GM18507 (cell line): ENCODE data around the gene KDM2A.

ENCODE experiments used
- DNase-seq: peaks from one replicate; pipeline ENCODE4 v3.0.0; 2011; ENCODE audit warnings: low read depth; ENCODE audit not compliant: insufficient read length; ENCODE audit errors: extremely low spot score
- FAIRE-seq: peaks from 2 replicates; lab custom pipeline; 2011; peaks lifted over from hg19 to GRCh38; lab: Jason Lieb, UNC

KDM2A gene

DNA sequence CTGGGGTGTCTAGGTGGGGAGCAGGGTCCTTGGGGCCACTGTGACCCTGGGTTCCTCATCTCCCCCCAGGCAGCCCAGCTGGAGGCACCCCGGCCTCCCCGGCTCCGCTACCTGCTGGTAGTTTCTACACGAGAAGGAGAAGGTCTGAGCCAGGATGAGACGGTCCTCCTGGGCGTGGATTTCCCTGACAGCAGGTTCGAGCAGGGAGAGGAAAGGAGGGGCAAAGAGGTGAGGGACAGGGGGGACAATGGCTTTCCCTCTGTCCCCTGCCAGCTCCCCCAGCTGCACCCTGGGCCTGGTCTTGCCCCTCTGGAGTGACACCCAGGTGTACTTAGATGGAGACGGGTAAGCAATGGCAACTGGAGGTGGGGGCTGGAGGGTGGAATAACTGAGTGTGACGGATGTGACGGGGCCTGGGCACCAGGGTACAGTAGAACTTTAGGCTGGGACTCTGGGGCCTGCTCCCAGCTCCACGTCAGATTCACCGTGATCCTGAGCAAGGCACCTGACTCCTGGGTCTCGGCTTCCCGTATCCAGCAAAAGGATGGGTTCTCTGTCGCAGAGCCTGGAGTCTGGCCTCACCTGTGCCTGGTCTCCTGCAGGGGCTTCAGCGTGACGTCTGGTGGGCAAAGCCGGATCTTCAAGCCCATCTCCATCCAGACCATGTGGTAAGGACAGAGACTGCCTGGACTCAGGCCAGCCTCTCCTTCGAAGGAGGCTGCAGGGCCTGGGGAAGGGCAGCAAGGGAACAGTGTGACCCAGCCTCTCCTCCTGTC, 187.9 kb downstream of the KDM2A start:
- DNase-seq (no peak), FAIRE-seq (no peak)

DNA sequence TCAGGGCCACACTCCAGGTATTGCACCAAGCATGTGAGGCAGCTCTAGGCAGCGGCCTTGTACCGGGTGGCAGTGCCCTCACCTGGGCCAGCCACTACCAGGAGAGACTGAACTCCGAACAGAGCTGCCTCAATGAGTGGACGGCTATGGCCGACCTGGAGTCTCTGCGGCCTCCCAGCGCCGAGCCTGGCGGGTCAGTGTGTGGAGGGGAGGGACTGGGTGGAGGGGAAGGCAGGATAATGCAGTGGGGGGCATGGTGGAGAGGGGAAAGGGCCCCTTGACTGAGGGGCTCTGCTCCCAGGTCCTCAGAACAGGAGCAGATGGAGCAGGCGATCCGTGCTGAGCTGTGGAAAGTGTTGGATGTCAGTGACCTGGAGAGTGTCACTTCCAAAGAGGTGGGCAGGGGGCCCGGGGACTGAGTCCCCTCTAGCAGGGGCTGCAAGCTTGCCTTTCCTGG, 188.5 kb downstream of the KDM2A start:
- FAIRE-seq (no peak), DNase-seq (no peak)
